GM13976 (cell line): ENCODE results near the gene LRRC1.

ENCODE experiments used
- DNase-seq: peaks from one replicate; pipeline ENCODE4 v3.0.0; 2012; ENCODE audit warnings: low spot score
- CTCF ChIP-seq: IDR thresholded peaks from 2 replicates; pipeline ENCODE4 v1.5.1; 2012; ENCODE audit warnings: borderline replicate concordance, mild to moderate bottlenecking; ENCODE audit not compliant: insufficient read depth; ENCODE audit errors: extremely low read depth, missing control alignments, control extremely low read depth
- in situ Hi-C: fragments of 300-500 bp; cut with MboI; formaldehyde crosslinking; loops from one replicate; pipeline ENCODE4 v1.12.0; 2022; ENCODE audit warnings: low sequenced_read_pairs, mixed read lengths, inconsistent platforms; ENCODE audit not compliant: unreplicated experiment

Gene LRRC1

GRCh38 chr6:53887316-53887715 is 92.5 kb downstream of the LRRC1 start:
- in situ Hi-C loops, result no loop called here
- DNase-seq, result no peak
- no peak for TF ChIP-seq CTCF

DNA sequence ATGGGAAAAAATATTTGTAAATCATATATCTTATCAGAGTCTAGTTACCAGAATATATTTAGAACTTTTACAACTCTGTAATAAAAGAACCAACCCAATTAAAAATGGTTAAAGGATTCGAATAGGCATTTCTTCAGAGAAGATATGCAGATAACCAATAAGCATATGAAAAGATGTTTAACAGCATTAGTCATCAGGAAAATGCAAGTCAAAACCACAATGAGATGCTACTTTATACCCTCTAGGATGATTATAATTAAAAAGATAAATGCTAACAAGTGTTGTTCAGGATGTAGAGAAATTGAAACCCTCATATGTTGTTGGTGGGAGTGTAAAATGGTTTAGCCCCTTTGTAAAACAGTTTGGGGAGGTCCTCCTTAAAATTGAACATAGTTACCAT is 94.1 kb downstream of the LRRC1 start:
- DNase-seq, result no peak
- no peak for TF ChIP-seq CTCF
- in situ Hi-C loops, result no loop called here

- DNase-seq, result no peak
- in situ Hi-C loops, result no loop called here
- TF ChIP-seq CTCF, result no peak
Measured at GRCh38 chr6:53889365-53889764, 94.6 kb downstream of the LRRC1 start.

DNA sequence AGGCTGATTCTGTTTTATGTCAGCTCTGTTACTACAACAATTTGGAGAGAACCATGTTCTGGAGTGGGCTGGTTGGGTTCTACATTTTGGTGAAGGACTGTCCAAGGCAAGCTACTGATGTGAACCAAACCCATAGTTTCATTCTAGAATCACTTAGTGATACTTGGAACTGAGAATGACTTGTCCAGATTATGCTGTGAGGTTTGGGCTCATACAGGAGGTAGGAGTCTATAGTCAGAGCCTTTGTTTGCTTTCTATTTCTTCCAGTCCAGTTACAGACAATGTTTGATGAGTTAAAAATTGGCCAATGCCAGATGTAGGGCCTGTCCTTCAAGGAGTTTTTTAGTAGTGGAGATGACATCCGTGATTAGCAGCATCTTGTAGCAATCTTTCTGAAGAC is 97.9 kb downstream of the LRRC1 start:
- no peak for TF ChIP-seq CTCF
- in situ Hi-C loops, result no loop called here

DNA sequence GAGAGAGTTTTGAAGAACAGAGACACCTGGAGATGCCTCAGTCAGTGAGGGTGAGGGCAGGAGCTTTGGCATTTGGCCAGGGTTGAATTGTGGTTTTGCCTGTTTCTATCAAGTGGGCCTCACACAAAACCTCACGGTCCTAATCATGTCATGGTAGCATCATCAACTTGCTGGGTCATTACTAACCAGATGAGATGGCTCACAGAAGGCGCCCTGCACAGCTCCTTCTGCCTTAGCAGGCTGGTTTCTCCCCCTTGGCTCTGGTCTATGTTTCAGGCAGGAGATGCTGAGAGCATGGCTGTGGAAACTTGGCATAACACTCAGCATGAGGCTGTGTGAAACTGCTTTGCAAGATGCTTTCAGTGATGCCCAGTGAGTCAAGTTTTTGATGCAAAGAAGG is 99.3 kb downstream of the LRRC1 start:
- in situ Hi-C loops, result no loop called here
- TF ChIP-seq CTCF, result no peak
- no peak for DNase-seq

More for the DNA sequence above, 97.9 kb downstream of the LRRC1 start:
- DNase-seq, result no peak

DNA sequence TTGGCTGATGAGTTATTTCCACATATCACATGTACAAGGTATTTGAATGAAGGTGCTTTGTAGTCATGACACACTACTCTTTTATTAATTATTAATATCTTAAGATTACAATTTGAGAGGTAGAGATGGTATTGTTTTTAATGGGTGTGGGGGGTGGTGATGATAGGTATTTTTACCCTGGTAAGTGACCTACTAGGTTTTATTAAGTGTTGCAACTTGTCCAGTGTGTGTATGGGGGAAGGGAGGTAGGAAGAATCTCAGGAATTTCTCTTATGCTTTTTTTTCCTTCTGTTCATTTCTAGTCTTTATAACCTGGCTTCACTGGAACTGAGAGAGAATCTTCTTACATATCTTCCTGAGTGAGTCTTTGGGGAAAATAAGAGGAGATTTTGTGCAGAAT is 101.4 kb downstream of the LRRC1 start:
- no peak for DNase-seq
- no peak for TF ChIP-seq CTCF
- in situ Hi-C loops, result no loop called here

DNA sequence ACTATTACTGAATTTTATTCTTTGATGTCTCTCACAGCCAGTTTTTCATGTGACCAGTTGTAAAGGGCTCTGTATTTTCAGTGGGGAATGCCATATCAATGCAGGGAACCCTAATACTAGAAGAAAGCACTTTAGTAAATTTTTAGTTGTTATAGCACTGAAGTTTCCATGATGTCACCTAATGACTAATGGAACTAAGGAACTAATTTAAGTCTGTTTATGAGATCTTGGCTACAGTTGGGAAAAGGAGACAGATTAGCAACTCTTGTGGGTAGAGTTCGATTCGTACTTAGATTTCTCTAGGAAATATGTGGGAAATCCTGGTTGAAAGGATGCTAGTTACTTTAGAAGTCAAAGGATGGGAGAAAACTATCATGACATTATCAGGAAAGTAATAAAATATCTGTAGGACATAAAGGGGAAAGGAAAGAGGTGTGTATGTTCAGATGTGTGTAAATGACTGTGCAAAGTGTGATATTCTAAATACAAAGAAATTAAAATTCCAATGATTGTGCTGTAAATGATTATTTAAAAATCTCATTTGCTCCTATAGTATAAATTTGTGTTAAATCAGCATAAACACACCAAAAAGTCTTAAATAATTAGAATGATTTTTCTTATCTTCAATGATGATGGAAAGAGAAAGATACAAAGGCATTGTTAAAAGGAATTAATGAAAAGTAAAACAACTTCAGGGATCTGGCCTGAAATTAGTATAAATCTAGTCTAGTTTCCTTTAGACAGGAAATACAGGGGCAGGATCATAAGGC is 103.4 kb downstream of the LRRC1 start:
- TF ChIP-seq CTCF, result no peak
- in situ Hi-C loops, result no loop called here
- no peak for DNase-seq
